NAMALWA (cell line): Measurements from ENCODE around the gene HOXB13.

ENCODE experiments used
- DNase-seq: peaks from one replicate; pipeline ENCODE4 v3.0.0-alpha.2; 2015; ENCODE audit warnings: low spot score

Gene HOXB13

GRCh38 chr17:48748718-48749566 is 20.4 kb upstream of the HOXB13 start:
- DNase-seq, result no peak

- DNase-seq, result no peak
Observed at GRCh38 chr17:48747445-48748363, 19.2 kb upstream of the HOXB13 start.

- no peak for DNase-seq
Observed at GRCh38 chr17:48746916-48747444, 18.4 kb upstream of the HOXB13 start.

- DNase-seq, result no peak
Observed at GRCh38 chr17:48745381-48746275, 17.1 kb upstream of the HOXB13 start.

- DNase-seq, result no peak
Observed at GRCh38 chr17:48740537-48740936, 12.0 kb upstream of the HOXB13 start.

GRCh38 chr17:48738803-48739526 is 10.4 kb upstream of the HOXB13 start:
- DNase-seq, result no peak

- no peak for DNase-seq
Observed at GRCh38 chr17:48738424-48738802, 9.9 kb upstream of the HOXB13 start.

- no peak for DNase-seq
Observed at GRCh38 chr17:48737330-48738043, 8.9 kb upstream of the HOXB13 start.

- DNase-seq, result no peak
Observed at GRCh38 chr17:48735062-48735351, 6.5 kb upstream of the HOXB13 start.

- DNase-seq, result no peak
Observed at GRCh38 chr17:48734333-48735061, 5.9 kb upstream of the HOXB13 start.

GRCh38 chr17:48733632-48734328 is 5.2 kb upstream of the HOXB13 start:
- no peak for DNase-seq

- DNase-seq, result no peak
Observed at GRCh38 chr17:48732688-48733629, 4.4 kb upstream of the HOXB13 start.

GRCh38 chr17:48731355-48731754 is 2.8 kb upstream of the HOXB13 start:
- no peak for DNase-seq

- DNase-seq, result no peak
Observed at GRCh38 chr17:48730240-48730550, 1.6 kb upstream of the HOXB13 start.

GRCh38 chr17:48729335-48730239 is 1.0 kb upstream of the HOXB13 start:
- no peak for DNase-seq

GRCh38 chr17:48727415-48728175 is 955 bp downstream of the HOXB13 start:
- no peak for DNase-seq

- no peak for DNase-seq
Observed at GRCh38 chr17:48726916-48727286, 1.6 kb downstream of the HOXB13 start.
